ENCODE data around the gene BLOC1S4.

BLOC1S4 gene

DNA sequence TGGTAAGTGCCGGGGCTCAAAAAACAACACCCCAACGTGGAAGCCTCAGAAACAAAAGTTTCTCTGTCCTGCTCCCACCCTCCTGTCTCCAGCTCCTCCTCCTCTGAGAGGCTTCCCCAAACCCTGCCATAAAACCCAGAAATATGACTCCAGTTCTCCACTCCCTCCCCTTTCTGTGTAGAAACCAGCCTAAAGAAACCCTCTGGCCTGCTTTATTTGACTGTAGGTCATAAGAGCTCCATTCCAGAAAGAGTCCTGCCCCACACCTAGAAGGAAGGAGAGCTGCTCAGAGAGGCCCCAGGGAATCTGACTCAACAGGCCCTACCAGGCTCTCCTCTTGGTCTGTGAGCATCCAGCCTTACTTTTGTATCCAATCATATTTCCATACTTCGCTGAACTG is 23.2 kb upstream of the BLOC1S4 start:
- WGBS, 2 experiments: 74 to 81% methylated on average over 3 of the region's 3 CpGs
- Histone ChIP-seq H3K9me3 (ENCODE audit: control insufficient read depth, low read length) (no peaks in the 10 kb centered on the region), H3K27me3 (ENCODE audit: control insufficient read depth, insufficient read depth, low read length, poor library complexity, severe bottlenecking) (no peaks in the 10 kb centered on the region), H3K4me3 (ENCODE audit: insufficient read depth, low read depth, low read length) (no peak overlapping the region), H3K36me3 (ENCODE audit: control insufficient read depth, insufficient read depth, low read length) (no peaks in the 10 kb centered on the region), H3K4me1 (ENCODE audit: control insufficient read depth, insufficient read depth, low read length) (peaks cover 5% of the 10 kb centered on the region), H3K27ac (ENCODE audit: insufficient read depth, low read depth, low read length, poor library complexity, severe bottlenecking) (no peak overlapping the region)

DNA sequence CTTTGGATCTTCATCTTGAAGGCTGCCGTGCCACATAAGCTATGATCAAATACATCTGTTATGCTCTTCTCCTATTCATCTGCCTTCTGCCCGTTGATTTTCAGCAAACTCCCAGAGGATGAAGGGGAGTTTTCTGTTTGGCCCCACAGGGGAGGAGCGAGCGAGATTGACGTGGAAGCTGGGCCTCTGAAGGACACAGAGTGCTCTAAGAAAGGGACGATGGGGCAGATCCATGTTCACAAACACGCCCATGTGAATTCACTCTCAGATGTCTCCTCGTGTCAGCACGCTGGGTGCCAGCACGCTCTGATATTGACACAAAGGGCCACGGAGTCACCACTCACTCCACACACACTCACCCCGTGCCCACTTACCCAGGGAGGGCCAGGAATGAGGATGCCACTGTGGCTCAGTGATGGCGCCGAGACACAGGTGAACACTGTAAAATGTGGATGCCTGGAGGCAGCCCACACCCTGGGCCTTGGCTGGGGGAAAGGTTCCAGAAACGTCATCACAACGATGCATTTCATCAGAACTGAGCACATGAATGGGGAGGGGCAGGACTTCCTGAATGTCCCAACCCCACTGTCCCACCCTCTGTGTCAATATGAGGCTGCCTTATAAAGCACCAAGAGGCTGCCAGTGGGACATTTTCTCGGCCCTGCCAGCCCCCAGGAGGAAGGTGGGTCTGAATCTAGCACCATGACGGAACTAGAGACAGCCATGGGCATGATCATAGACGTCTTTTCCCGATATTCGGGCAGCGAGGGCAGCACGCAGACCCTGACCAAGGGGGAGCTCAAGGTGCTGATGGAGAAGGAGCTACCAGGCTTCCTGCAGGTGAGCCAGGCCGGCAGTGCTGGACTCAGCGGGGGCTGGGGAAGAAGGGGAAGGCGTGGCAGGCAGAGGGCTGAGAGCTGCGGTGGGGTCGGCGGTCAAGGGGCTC is 22.5 kb upstream of the BLOC1S4 start, which contains the start of gene S100P:
TSS of gene S100P (plus strand) at position 648 of the 946 bp plus-strand sequence. CDS start at position 703, 55 bp downstream.
- H3K4me1 ChIP-seq (ENCODE audit: control insufficient read depth, insufficient read depth, low read length): peaks cover 5% of the 10 kb centered on the region
- 89 to 92% methylated on average over 29 of the region's 29 CpGs for WGBS, 2 experiments
- H3K4me3 ChIP-seq (ENCODE audit: insufficient read depth, low read depth, low read length): no peak within 1 kb of the TSS
- H3K9me3 ChIP-seq (ENCODE audit: control insufficient read depth, low read length): no peaks in the 10 kb centered on the region
- no peaks in the 10 kb centered on the region for H3K36me3 ChIP-seq (ENCODE audit: control insufficient read depth, insufficient read depth, low read length)
- H3K27me3 ChIP-seq (ENCODE audit: control insufficient read depth, insufficient read depth, low read length, poor library complexity, severe bottlenecking): no peaks in the 10 kb centered on the region
- H3K27ac ChIP-seq (ENCODE audit: insufficient read depth, low read depth, low read length, poor library complexity, severe bottlenecking): no peak within 1 kb of the TSS

DNA sequence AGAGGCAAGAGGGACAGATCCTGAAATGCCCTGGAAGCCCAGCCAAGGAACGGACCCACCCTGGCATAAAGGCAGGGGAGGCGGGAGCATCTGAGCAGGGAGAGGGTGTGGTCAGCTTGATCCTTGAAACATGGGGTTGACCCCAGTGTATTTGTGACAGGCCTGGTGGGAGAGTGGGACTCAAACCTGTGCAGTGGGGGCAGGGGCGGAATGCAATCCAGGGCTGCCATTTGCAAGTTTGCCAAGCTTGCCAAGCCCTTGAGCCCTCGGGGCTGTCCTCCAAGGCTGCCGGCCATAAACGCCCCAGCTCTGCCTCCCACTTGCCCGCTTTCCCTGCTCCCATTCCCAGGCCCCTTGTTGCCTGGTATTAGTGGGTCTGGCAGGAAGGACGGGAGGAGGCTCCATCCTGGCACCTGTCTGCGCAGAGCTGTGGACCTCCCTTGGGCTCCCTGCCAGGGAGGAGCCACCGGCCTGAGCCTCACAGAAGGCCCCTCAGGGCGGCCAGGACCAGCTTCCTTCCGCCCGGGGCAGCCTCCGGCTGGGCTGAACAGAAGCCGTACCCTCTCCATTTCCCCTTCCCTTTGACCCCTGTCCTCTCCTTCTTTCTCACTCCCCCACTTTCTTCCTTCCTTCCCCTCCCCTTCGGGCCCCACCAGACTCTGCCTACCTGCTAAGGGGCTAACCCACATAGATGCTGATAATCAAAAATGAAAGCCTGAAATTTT is 21.6 kb upstream of the BLOC1S4 start:
- Histone ChIP-seq H3K4me1 (ENCODE audit: control insufficient read depth, insufficient read depth, low read length) (peaks cover 3% of the 10 kb centered on the region), H3K27ac (ENCODE audit: insufficient read depth, low read depth, low read length, poor library complexity, severe bottlenecking) (no peak overlapping the region), H3K9me3 (ENCODE audit: control insufficient read depth, low read length) (no peaks in the 10 kb centered on the region), H3K27me3 (ENCODE audit: control insufficient read depth, insufficient read depth, low read length, poor library complexity, severe bottlenecking) (no peaks in the 10 kb centered on the region), H3K36me3 (ENCODE audit: control insufficient read depth, insufficient read depth, low read length) (no peaks in the 10 kb centered on the region), H3K4me3 (ENCODE audit: insufficient read depth, low read depth, low read length) (no peak overlapping the region)
- WGBS, 2 experiments: 87 to 92% methylated on average over 16 of the region's 16 CpGs

DNA sequence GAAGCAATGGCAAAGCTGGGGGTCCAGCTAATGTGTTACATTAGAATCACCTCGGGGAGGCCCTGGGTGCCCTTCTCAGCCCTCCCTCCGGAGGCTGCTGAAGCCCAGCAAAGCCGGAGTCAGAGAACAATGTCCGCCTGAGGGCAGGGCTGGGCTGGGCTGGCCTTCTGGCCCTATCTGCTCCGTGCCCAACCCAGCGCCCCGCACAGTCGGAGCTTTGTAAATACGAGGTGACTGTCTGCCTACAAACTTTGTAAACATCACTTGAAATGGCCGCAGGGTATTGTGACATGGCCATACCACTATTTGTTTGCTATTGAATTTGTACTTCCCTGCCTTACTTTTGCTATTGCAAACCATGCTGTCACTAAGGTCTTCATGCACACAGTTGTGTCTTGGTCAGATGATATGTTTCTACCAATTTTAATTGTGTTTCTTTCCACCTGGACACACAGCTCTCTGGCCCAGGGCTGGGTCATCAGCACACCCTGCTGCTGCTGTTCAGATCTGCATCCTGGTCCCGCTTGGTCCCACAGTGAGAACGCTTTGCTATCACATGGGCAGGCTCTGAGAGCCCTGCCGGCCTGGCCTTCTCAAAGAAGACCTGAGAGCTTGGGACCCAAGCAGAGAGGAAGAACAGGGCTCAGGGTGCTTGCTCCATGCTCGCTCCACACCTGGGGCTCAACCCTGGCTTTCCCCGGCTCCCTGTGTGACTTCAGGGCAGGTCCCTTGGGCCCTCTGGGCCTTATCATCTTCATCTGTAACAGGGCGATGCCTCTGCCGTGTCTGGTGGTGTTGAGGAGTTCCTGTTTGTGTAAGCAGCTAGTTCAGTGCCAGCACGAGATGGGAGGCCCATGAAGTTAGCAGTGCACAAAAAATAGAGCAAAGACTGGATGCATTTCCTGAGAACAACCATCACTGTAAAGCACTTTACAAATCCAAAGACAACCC is 20.0 kb upstream of the BLOC1S4 start:
- Histone ChIP-seq H3K27me3 (ENCODE audit: control insufficient read depth, insufficient read depth, low read length, poor library complexity, severe bottlenecking) (no peaks in the 10 kb centered on the region), H3K4me3 (ENCODE audit: insufficient read depth, low read depth, low read length) (no peak overlapping the region), H3K36me3 (ENCODE audit: control insufficient read depth, insufficient read depth, low read length) (no peaks in the 10 kb centered on the region), H3K27ac (ENCODE audit: insufficient read depth, low read depth, low read length, poor library complexity, severe bottlenecking) (no peak overlapping the region), H3K4me1 (ENCODE audit: control insufficient read depth, insufficient read depth, low read length) (no peaks in the 10 kb centered on the region), H3K9me3 (ENCODE audit: control insufficient read depth, low read length) (no peaks in the 10 kb centered on the region)
- WGBS, 2 experiments: 90 to 92% methylated on average over 18 of the region's 18 CpGs

- H3K4me3 ChIP-seq (ENCODE audit: insufficient read depth, low read depth, low read length): no peak overlapping the region
- 92% methylated on average over 8 of the region's 8 CpGs for WGBS, 2 experiments
- no peaks in the 10 kb centered on the region for H3K36me3 ChIP-seq (ENCODE audit: control insufficient read depth, insufficient read depth, low read length)
- H3K27me3 ChIP-seq (ENCODE audit: control insufficient read depth, insufficient read depth, low read length, poor library complexity, severe bottlenecking): no peaks in the 10 kb centered on the region
- no peaks in the 10 kb centered on the region for H3K4me1 ChIP-seq (ENCODE audit: control insufficient read depth, insufficient read depth, low read length)
- no peak overlapping the region for H3K27ac ChIP-seq (ENCODE audit: insufficient read depth, low read depth, low read length, poor library complexity, severe bottlenecking)
- H3K9me3 ChIP-seq (ENCODE audit: control insufficient read depth, low read length): no peaks in the 10 kb centered on the region
Measured at GRCh38 chr4:6696611-6697010, 19.4 kb upstream of the BLOC1S4 start.

DNA sequence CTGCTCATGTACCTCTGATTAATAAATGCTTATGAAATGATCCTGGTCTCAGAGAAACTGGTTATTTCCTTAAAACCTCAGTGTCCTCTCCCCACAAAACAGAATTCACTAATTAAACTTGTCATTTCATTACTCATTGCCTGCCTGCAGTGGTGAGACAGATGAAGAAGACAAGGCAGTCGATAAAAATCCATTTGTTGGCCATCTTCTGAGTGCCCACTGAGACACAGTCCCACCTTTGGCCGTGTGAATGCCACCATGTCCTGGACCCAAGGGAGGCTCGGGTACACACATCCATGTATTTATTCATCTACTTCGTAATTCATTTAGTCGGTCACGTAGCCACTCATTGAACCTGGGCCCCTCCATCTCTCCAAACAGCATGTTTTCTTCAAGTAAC is 18.8 kb upstream of the BLOC1S4 start:
- 94 to 96% methylated on average over 6 of the region's 6 CpGs for WGBS, 2 experiments
- H3K4me3 ChIP-seq (ENCODE audit: insufficient read depth, low read depth, low read length): no peak overlapping the region
- H3K4me1 ChIP-seq (ENCODE audit: control insufficient read depth, insufficient read depth, low read length): no peaks in the 10 kb centered on the region
- no peaks in the 10 kb centered on the region for H3K9me3 ChIP-seq (ENCODE audit: control insufficient read depth, low read length)
- no peaks in the 10 kb centered on the region for H3K36me3 ChIP-seq (ENCODE audit: control insufficient read depth, insufficient read depth, low read length)
- H3K27me3 ChIP-seq (ENCODE audit: control insufficient read depth, insufficient read depth, low read length, poor library complexity, severe bottlenecking): no peaks in the 10 kb centered on the region
- H3K27ac ChIP-seq (ENCODE audit: insufficient read depth, low read depth, low read length, poor library complexity, severe bottlenecking): no peak overlapping the region

GRCh38 chr4:6699388-6699787 is 16.6 kb upstream of the BLOC1S4 start:
- 92 to 94% methylated on average over 5 of the region's 5 CpGs for WGBS, 2 experiments

DNA sequence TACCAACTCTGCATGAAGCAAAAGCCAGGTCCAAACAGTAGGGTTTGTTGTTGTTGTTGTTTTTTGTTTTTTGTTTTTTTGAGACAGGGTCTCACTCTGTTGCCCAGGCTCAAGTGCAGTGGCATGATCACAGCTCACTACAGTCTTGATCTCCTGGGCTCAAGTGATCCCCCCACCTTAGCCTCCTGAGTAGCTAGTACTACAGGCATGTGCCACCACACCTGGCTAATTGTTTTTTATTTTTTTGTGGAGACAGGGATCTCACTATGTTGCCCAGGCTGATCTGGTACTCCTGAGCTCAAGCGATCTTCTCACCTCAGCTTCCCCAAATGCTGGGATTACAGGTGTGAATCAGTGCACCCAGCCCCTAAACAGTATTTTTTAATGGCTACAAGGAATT is 16.1 kb upstream of the BLOC1S4 start:
- peaks cover 10% of the 10 kb centered on the region for H3K36me3 ChIP-seq (ENCODE audit: control insufficient read depth, insufficient read depth, low read length)
- H3K9me3 ChIP-seq (ENCODE audit: control insufficient read depth, low read length): no peaks in the 10 kb centered on the region
- no peak overlapping the region for H3K4me3 ChIP-seq (ENCODE audit: insufficient read depth, low read depth, low read length)
- 97 to 100% methylated on average over 1 of the region's 1 CpG for WGBS, 2 experiments
- H3K4me1 ChIP-seq (ENCODE audit: control insufficient read depth, insufficient read depth, low read length): no peaks in the 10 kb centered on the region
- no peak overlapping the region for H3K27ac ChIP-seq (ENCODE audit: insufficient read depth, low read depth, low read length, poor library complexity, severe bottlenecking)
- H3K27me3 ChIP-seq (ENCODE audit: control insufficient read depth, insufficient read depth, low read length, poor library complexity, severe bottlenecking): no peaks in the 10 kb centered on the region

More at GRCh38 chr4:6699388-6699787, 16.6 kb upstream of the BLOC1S4 start:
- Histone ChIP-seq H3K4me1 (ENCODE audit: control insufficient read depth, insufficient read depth, low read length) (no peaks in the 10 kb centered on the region), H3K27me3 (ENCODE audit: control insufficient read depth, insufficient read depth, low read length, poor library complexity, severe bottlenecking) (no peaks in the 10 kb centered on the region), H3K27ac (ENCODE audit: insufficient read depth, low read depth, low read length, poor library complexity, severe bottlenecking) (no peak overlapping the region), H3K9me3 (ENCODE audit: control insufficient read depth, low read length) (no peaks in the 10 kb centered on the region), H3K4me3 (ENCODE audit: insufficient read depth, low read depth, low read length) (no peak overlapping the region), H3K36me3 (ENCODE audit: control insufficient read depth, insufficient read depth, low read length) (peaks cover 10% of the 10 kb centered on the region)

DNA sequence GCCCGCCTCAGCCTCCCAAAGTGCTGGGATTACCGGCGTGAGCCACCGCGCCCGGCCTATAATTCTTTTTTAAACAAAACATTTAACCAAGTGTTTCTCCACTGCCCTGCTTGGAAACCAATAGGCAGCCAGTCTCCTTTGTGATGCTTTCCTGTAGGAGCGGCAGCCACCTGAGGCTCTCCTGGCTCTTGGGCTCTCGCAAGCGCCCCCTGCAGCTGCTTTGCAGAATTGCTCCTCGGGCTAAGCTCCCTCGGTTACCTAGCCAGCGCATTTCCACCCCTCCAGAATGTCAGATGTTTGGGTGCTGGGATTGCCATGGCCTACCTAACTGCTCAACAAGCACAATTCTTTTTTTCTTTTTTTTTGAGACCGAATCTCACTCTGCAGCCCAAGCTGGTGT is 14.6 kb upstream of the BLOC1S4 start:
- Histone ChIP-seq H3K27me3 (ENCODE audit: control insufficient read depth, insufficient read depth, low read length, poor library complexity, severe bottlenecking) (no peaks in the 10 kb centered on the region), H3K4me1 (ENCODE audit: control insufficient read depth, insufficient read depth, low read length) (no peaks in the 10 kb centered on the region), H3K36me3 (ENCODE audit: control insufficient read depth, insufficient read depth, low read length) (peaks cover 13% of the 10 kb centered on the region), H3K4me3 (ENCODE audit: insufficient read depth, low read depth, low read length) (no peak overlapping the region), H3K9me3 (ENCODE audit: control insufficient read depth, low read length) (no peaks in the 10 kb centered on the region), H3K27ac (ENCODE audit: insufficient read depth, low read depth, low read length, poor library complexity, severe bottlenecking) (no peak overlapping the region)
- 70 to 73% methylated on average over 13 of the region's 13 CpGs for WGBS, 2 experiments

Measured in ectodermal cell (in vitro differentiated cells).